Measurements from ENCODE around the gene ARPC1B. TPM values are rescaled to one million over a fixed set of nuclear protein-coding genes. Genes with fewer than 3 reads are reported as not detected.

ARPC1B gene
- total RNA-seq, 1 donor from 2014 or later = 33.6 TPM

GRCh38 chr7:99380032-99380822 is 5.7 kb downstream of the ARPC1B start:
- peaks cover 20% of the 10 kb centered on the region for H3K36me3 ChIP-seq
- peak overlapping the region; percentile 56 for H3K4me3 ChIP-seq
- H3K27ac ChIP-seq (replicated peaks) = peak overlapping the region; percentile 91
- intact Hi-C loops (cut with micrococcal nuclease) = no loop called here
- H3K4me1 ChIP-seq = peaks cover 68% of the 10 kb centered on the region
- H3K27me3 ChIP-seq (ENCODE audit: low read depth) = no peaks in the 10 kb centered on the region
- DNase-seq = no peak
- no peaks in the 10 kb centered on the region for H3K9me3 ChIP-seq (replicated peaks)
- TF ChIP-seq CTCF (IDR thresholded peaks at IDR 0.05; ENCODE audit: borderline replicate concordance) = no peak

DNA sequence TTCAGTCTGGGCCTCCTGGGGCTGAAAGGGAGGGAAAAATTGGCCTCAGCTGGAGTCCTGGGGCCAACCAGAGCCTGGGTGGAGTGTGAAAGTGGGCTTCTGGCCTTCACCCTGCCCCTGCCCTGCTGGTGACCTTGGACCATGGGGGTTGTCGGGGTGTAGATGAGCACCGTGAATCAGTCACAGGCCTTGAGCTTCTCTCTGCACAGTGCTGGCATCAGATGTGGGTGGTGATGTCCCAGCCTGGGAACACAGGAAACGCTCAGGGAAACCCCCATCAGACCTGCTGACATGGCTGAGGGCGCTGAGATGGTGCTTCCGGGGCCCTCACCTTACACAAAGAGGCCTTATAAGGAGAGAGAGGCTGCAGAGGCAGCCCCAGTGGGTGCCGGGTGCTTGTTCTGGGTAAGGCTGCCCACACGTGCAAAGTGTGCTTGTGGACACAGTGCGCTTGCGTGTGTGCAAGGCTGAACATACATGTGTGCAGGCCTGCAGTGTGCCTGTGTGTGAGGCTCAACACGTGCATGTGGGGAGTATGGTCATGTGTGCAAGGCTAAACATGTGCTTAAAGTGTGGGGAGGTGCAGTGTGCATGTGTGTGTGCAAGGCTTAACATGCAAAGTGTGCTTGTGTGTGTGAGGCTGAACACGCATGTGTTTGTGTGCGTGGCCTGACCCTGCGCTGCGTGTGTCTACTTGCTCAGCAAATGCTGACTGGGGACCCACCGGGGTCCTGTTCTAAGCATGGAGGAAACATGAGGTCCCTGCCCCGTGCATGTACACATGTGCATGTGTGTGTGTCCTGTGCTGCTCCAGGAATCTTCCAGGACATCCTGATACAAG is 6.5 kb downstream of the ARPC1B start:
- Histone ChIP-seq H3K9me3 (replicated peaks) (no peaks in the 10 kb centered on the region), H3K27me3 (ENCODE audit: low read depth) (no peaks in the 10 kb centered on the region), H3K27ac (replicated peaks) (peak overlapping the region; percentile 91), H3K4me3 (peak overlapping the region; percentile 56), H3K36me3 (peaks cover 29% of the 10 kb centered on the region), H3K4me1 (peaks cover 60% of the 10 kb centered on the region)
- TF ChIP-seq CTCF (IDR thresholded peaks at IDR 0.05; ENCODE audit: borderline replicate concordance) = no peak
- intact Hi-C loops (cut with micrococcal nuclease) = no loop called here
- DNase-seq = no peak

DNA sequence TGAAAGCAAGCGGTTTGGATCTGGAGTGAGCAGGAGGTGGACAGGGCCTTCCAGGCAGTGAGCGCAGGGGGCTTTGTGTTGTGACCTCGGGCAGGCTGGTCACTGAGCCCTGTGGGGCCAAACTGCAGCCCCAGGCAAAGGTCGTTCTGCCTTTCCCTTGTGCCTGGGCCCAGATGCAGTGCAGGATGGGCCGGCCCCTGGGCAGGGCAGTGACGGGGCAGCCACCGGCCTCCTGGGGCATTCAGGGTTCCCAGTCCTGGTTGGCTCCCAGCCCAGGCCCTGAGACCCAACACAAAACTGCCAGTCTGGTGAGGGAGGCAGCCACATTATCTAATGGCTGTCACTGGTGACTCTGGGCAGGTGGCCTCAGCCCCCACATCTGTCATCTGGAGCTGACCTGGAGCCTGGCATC is 7.1 kb downstream of the ARPC1B start:
- no peaks in the 10 kb centered on the region for H3K9me3 ChIP-seq (replicated peaks)
- H3K27me3 ChIP-seq (ENCODE audit: low read depth) = no peaks in the 10 kb centered on the region
- H3K36me3 ChIP-seq = peaks cover 35% of the 10 kb centered on the region
- H3K27ac ChIP-seq (replicated peaks) = peak overlapping the region; percentile 91
- TF ChIP-seq CTCF (IDR thresholded peaks at IDR 0.05; ENCODE audit: borderline replicate concordance) = no peak
- no peak for DNase-seq
- H3K4me1 ChIP-seq = peaks cover 54% of the 10 kb centered on the region
- no peak overlapping the region for H3K4me3 ChIP-seq
- intact Hi-C loops (cut with micrococcal nuclease) = no loop called here

DNA sequence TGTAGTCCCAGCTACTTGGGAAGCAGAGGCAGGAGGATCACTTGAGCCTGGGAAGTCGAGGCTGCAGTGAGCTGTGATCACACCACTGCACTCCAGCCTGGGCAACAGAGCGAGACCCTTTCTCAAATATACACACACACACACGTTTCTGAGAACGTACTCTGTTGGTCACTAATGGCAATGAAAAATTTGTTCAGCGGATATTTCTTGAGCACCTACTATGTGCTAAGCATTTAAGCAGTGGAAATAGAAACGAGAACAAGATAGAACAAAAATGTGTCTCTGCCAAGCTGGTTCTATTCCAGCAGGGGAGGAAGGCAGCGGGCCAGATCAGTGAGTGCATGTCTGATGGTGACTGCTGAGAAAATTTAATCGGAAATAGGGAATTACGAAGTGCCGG is 8.7 kb downstream of the ARPC1B start:
- no peaks in the 10 kb centered on the region for H3K9me3 ChIP-seq (replicated peaks)
- peaks cover 41% of the 10 kb centered on the region for H3K4me1 ChIP-seq
- no peak for DNase-seq
- intact Hi-C loops (cut with micrococcal nuclease) = no loop called here
- H3K27ac ChIP-seq (replicated peaks) = no peak overlapping the region
- TF ChIP-seq CTCF (IDR thresholded peaks at IDR 0.05; ENCODE audit: borderline replicate concordance) = no peak
- H3K36me3 ChIP-seq = peaks cover 37% of the 10 kb centered on the region
- no peaks in the 10 kb centered on the region for H3K27me3 ChIP-seq (ENCODE audit: low read depth)
- H3K4me3 ChIP-seq = no peak overlapping the region

DNA sequence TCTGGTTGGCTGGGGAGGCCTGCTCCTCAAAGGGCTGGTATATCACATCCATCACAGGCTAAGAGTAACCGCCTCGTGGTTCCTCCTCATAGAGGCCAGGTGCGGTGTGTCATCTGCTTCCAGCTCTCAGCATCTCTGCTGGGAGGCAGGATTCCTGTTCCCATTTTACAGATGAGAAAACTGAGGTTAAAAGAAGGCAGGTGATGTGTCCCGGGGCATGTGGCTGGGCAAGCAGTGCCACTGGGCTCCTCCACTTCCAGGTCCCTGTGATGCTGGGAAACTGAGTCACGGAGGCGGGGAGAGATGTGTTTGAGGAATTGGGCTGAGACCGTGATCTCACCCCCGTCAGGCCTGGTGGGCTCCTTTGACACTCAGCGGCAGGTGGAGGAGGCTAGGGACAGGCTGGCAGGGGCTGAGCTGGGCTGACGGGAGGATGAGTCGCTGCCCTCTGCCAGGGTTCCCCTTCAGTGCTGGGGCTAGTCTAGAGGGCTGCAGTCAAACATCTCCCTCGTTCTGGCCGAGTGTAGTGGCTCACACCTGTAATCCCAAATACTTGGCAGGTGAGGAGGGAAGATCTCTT is 9.4 kb downstream of the ARPC1B start:
- intact Hi-C loops (cut with micrococcal nuclease) = no loop called here
- Histone ChIP-seq H3K4me3 (no peak overlapping the region), H3K36me3 (peaks cover 40% of the 10 kb centered on the region), H3K27ac (replicated peaks) (no peak overlapping the region), H3K9me3 (replicated peaks) (no peaks in the 10 kb centered on the region), H3K4me1 (peaks cover 34% of the 10 kb centered on the region), H3K27me3 (ENCODE audit: low read depth) (no peaks in the 10 kb centered on the region)
- DNase-seq = no peak
- TF ChIP-seq CTCF (IDR thresholded peaks at IDR 0.05; ENCODE audit: borderline replicate concordance) = no peak

Data from left ventricle myocardium inferior (tissue), 1 donor.